IPS-15b (cell line): Measurements from ENCODE around the gene TEP1.

Source experiments
- H3K27me3 ChIP-seq: one replicate; pipeline ENCODE4 v1.6.1; 2013; ENCODE audit warnings: low read length; ENCODE audit not compliant: control insufficient read depth, insufficient read depth
- H3K36me3 ChIP-seq: one replicate; pipeline ENCODE4 v1.6.1; 2013; ENCODE audit warnings: low read length; ENCODE audit not compliant: control insufficient read depth, insufficient read depth
- H3K4me1 ChIP-seq: one replicate; pipeline ENCODE4 v1.6.1; 2013; ENCODE audit warnings: mild to moderate bottlenecking, low read length; ENCODE audit not compliant: control insufficient read depth, insufficient read depth
- H3K4me3 ChIP-seq: one replicate; pipeline ENCODE4 v1.5.1; 2013; ENCODE audit warnings: low read depth, low read length
- H3K9ac ChIP-seq: one replicate; pipeline ENCODE4 v1.6.1; 2013; ENCODE audit warnings: low read depth, mild to moderate bottlenecking, low read length
- H3K9me3 ChIP-seq: one replicate; pipeline ENCODE4 v1.6.1; 2013; ENCODE audit warnings: mild to moderate bottlenecking, low read length; ENCODE audit not compliant: control insufficient read depth, insufficient read depth

The TEP1 gene

DNA sequence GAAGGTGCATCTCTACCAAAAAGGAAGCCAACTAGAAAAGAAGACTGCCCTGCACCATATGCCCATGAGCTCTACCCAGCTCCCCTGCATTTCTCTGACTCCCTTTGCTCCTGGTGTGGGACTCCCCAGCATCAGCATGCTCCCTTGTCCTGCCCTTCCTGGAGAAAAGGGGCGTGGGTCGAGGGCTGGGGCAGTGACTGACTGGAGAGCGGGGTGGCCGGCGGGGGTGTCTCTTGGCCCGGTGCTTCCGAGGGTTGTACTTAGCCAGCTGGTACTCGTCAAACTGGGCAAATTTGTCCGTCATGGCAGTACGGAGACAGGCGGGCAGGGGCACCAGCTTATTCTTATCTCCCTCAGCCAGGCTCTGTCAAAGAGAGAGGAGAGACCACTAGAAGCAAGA, 9.8 kb downstream of the TEP1 start:
- H3K9ac ChIP-seq: no peak overlapping the region
- no peaks in the 10 kb centered on the region for H3K4me1 ChIP-seq
- H3K9me3 ChIP-seq: no peaks in the 10 kb centered on the region
- no peaks in the 10 kb centered on the region for H3K27me3 ChIP-seq
- peaks cover 20% of the 10 kb centered on the region for H3K36me3 ChIP-seq
- H3K4me3 ChIP-seq: no peak overlapping the region

- Histone ChIP-seq H3K27me3 (no peaks in the 10 kb centered on the region), H3K36me3 (peaks cover 6% of the 10 kb centered on the region), H3K9me3 (no peaks in the 10 kb centered on the region), H3K4me3 (no peak overlapping the region), H3K4me1 (no peaks in the 10 kb centered on the region), H3K9ac (no peak overlapping the region)
These were observed 12.2 kb downstream of the TEP1 start for GRCh38 chr14:20400965-20401593.

- H3K9ac ChIP-seq: no peak overlapping the region
- peaks cover 6% of the 10 kb centered on the region for H3K36me3 ChIP-seq
- no peaks in the 10 kb centered on the region for H3K27me3 ChIP-seq
- no peak overlapping the region for H3K4me3 ChIP-seq
- no peaks in the 10 kb centered on the region for H3K9me3 ChIP-seq
- no peaks in the 10 kb centered on the region for H3K4me1 ChIP-seq
These were observed 12.7 kb downstream of the TEP1 start for GRCh38 chr14:20400589-20400964.

DNA sequence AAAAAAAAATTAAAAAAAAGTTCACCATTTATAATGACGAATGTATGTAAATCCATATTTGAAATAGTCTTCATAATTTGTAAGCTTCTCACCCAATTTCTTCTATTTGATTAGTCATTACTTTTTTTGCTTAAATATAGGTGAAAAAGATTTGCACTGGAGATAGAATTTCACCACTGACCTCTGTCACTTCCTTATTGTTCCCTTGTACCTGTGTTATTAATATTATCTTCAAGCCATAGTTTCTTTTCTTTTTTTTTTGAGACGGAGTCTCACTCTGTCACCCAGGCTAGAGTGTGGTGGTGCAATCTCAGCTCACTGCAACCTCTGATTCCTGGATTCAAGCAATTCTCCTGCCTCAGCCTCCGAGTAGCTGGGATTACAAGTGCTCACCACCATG, 15.8 kb downstream of the TEP1 start:
- Histone ChIP-seq H3K36me3 (peaks cover 3% of the 10 kb centered on the region), H3K4me3 (no peak overlapping the region), H3K9ac (no peak overlapping the region), H3K27me3 (no peaks in the 10 kb centered on the region), H3K9me3 (no peaks in the 10 kb centered on the region), H3K4me1 (no peaks in the 10 kb centered on the region)

DNA sequence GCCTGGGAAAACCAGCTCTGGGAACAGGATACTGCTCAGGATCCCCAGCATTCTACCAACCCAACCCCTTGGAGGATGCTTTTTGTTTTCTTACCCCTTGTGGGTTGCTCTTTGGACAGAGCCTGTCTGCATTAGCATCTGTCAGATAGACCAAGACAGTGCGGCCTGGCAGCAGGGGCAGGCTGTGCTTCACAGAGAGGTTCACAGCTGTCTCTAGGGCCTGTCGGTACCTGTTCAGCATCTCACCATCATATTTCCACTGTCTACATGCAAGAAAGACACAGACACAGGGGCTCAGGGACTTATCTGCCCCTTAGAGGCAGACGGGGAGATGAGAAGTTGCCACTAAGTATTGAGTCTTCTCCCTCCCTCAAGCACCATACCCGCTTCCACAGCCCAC, 21.8 kb downstream of the TEP1 start:
- no peaks in the 10 kb centered on the region for H3K9me3 ChIP-seq

DNA sequence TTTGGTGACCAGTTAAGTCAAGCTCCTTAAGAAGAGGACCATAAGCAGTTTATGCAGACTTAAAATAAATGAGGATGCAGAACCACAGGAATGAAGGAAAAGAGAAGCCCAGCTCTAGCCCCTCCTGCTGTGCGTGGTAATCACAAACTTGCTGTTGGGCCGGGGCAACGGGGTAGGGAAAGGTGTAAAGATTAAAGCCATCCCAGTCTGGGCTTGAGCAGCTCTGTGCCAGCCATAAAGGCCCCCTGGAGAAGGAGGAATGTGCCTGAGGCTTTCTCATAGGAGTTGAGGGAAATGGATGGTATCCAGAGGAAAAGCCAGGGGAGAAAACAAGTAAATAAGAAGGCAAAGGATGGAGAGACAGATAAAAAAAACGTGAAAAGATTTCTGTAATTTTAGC, 25.1 kb downstream of the TEP1 start:
- Histone ChIP-seq H3K9me3 (no peaks in the 10 kb centered on the region), H3K4me1 (no peaks in the 10 kb centered on the region), H3K36me3 (peaks cover 33% of the 10 kb centered on the region), H3K4me3 (no peak overlapping the region), H3K27me3 (no peaks in the 10 kb centered on the region), H3K9ac (no peak overlapping the region)

More for the DNA sequence above, 21.8 kb downstream of the TEP1 start:
- peaks cover 4% of the 10 kb centered on the region for H3K36me3 ChIP-seq
- H3K27me3 ChIP-seq: no peaks in the 10 kb centered on the region
- H3K4me1 ChIP-seq: no peaks in the 10 kb centered on the region
- H3K9ac ChIP-seq: no peak overlapping the region
- H3K4me3 ChIP-seq: no peak overlapping the region

GRCh38 chr14:20387576-20387975, 25.7 kb downstream of the TEP1 start:
- no peak overlapping the region for H3K4me3 ChIP-seq
- H3K36me3 ChIP-seq: peaks cover 38% of the 10 kb centered on the region

DNA sequence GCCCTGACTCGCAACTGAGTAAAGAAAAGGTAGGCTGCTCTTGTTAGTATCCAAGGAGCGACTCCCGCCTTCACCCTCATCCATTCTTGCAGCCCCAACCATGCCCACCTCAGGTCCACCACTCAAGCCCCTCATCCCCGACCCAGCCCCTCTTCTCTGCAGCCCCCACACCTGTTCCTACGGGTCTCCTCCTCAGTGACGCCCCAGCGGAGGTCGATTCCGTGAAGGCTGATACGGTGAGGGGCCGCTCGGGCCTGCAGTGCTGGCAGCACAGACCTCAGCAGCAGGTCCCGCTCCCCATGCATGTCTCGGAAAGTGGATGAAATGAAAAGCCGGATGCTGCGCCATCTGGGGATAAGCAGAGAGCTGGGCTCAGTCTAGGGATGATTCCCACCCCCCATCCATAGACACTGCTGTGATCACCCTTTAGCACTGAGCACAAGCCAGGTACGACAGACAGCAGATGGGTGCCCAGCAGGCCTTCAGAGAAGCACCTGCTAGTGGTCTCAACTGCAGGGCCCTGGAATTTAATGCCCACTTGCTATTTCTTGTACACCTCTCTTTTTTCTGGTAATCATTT, 26.9 kb downstream of the TEP1 start:
- no peak overlapping the region for H3K4me3 ChIP-seq

More at GRCh38 chr14:20387576-20387975, 25.7 kb downstream of the TEP1 start:
- no peaks in the 10 kb centered on the region for H3K27me3 ChIP-seq
- no peaks in the 10 kb centered on the region for H3K4me1 ChIP-seq
- no peaks in the 10 kb centered on the region for H3K9me3 ChIP-seq
- no peak overlapping the region for H3K9ac ChIP-seq

GRCh38 chr14:20384886-20385285, 28.4 kb downstream of the TEP1 start:
- no peaks in the 10 kb centered on the region for H3K4me1 ChIP-seq
- H3K9me3 ChIP-seq: no peaks in the 10 kb centered on the region
- no peaks in the 10 kb centered on the region for H3K27me3 ChIP-seq
- H3K4me3 ChIP-seq: no peak overlapping the region
- peaks cover 51% of the 10 kb centered on the region for H3K36me3 ChIP-seq
- no peak overlapping the region for H3K9ac ChIP-seq

More for the DNA sequence above, 26.9 kb downstream of the TEP1 start:
- no peaks in the 10 kb centered on the region for H3K27me3 ChIP-seq
- no peaks in the 10 kb centered on the region for H3K9me3 ChIP-seq
- no peaks in the 10 kb centered on the region for H3K4me1 ChIP-seq
- no peak overlapping the region for H3K9ac ChIP-seq
- peaks cover 46% of the 10 kb centered on the region for H3K36me3 ChIP-seq

DNA sequence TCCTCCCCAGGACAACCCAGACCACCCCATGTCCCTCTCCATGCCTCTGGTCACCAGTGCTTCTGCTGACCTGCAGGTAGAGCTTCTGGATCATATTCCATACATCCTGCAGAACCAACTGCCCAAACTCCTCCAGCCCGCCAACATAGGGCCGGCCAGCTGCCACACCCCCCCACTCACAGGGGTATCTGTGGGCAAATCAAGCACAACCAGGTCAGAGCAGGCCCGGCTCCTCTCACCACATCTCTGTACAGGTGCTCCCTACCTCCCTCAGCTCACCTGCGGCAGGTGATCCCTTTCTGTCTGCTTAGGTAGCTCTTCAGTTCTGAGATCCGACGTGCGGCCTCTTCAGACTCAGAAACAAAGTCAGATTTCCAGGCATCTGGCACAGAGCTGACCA, 29.0 kb downstream of the TEP1 start:
- Histone ChIP-seq H3K9ac (no peak overlapping the region), H3K4me1 (no peaks in the 10 kb centered on the region), H3K9me3 (no peaks in the 10 kb centered on the region), H3K36me3 (peaks cover 57% of the 10 kb centered on the region), H3K4me3 (no peak overlapping the region), H3K27me3 (no peaks in the 10 kb centered on the region)

- Histone ChIP-seq H3K4me1 (no peaks in the 10 kb centered on the region), H3K4me3 (no peak overlapping the region), H3K9ac (no peak overlapping the region), H3K36me3 (peaks cover 63% of the 10 kb centered on the region), H3K27me3 (no peaks in the 10 kb centered on the region), H3K9me3 (no peaks in the 10 kb centered on the region)
These were observed 29.7 kb downstream of the TEP1 start for GRCh38 chr14:20383636-20384035.

DNA sequence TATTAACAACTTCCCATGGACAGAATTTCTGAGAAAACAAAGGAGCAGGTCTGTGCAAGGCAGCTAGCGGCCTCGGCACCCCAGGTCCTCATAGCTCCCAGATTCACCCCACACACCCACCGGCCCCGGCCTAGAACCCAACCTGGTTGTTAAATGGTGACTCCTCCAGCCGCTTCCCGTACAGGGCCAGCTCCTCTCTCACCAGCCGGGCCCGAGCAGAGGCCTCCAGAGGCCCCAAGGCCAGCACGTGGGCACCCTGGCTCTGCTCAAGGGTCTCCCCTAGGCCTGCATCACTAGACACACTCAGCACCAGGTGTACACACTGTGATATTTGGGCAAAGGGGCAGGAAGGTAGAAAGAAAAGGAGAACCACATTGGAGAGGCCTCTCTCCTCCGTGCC, 30.3 kb downstream of the TEP1 start:
- no peaks in the 10 kb centered on the region for H3K9me3 ChIP-seq
- no peaks in the 10 kb centered on the region for H3K27me3 ChIP-seq
- H3K9ac ChIP-seq: no peak overlapping the region
- H3K4me1 ChIP-seq: no peaks in the 10 kb centered on the region
- H3K4me3 ChIP-seq: no peak overlapping the region
- peaks cover 68% of the 10 kb centered on the region for H3K36me3 ChIP-seq
